Activated T-cell treated with anti-CD3 and anti-CD28 coated beads, Interleukin-2, amount 50 U/mL, for 72 hours (primary cell): ENCODE data around the gene C11orf54. TPM values are rescaled to one million over a fixed set of nuclear protein-coding genes. Genes with fewer than 3 reads are reported as not detected.

Experiments
- ATAC-seq, 2 donors: fragments of 150-1000 bp; cut with Tn5 transposase; replicated peaks in 1 of 2; 2 replicates each; pipeline ENCODE4 v1.10.0; 2021; ENCODE audit warnings: moderate library complexity in 2 of 2, mild to moderate bottlenecking in 1 of 2
- DNase-seq, 2 donors: peaks; one replicate each; pipeline ENCODE4 v3.0.0; 2021 to 2022; ENCODE audit warnings: mixed read lengths in 1 of 2
- H3K27ac Mint-ChIP-seq: one replicate; pipeline ENCODE4 v1.8.0; 2022; ENCODE audit warnings: mild to moderate bottlenecking, moderate library complexity, mixed read lengths
- H3K27me3 Mint-ChIP-seq: one replicate; pipeline ENCODE4 v1.8.0; 2022; ENCODE audit warnings: low read depth, mixed read lengths
- H3K36me3 Mint-ChIP-seq, 2 donors: one replicate each; pipeline ENCODE4 v1.8.0; 2022; ENCODE audit warnings: mixed read lengths in 2 of 2, mild to moderate bottlenecking in 1 of 2; ENCODE audit not compliant: insufficient read depth in 2 of 2
- H3K4me1 Mint-ChIP-seq: one replicate; pipeline ENCODE4 v1.8.0; 2022; ENCODE audit warnings: low read depth, mixed read lengths
- H3K4me3 Mint-ChIP-seq, 2 donors: one replicate each; pipeline ENCODE4 v1.8.0; 2022; ENCODE audit warnings: mild to moderate bottlenecking in 2 of 2, mixed read lengths in 2 of 2, moderate library complexity in 2 of 2
- H3K9me3 Mint-ChIP-seq, 2 donors: one replicate each; pipeline ENCODE4 v1.8.0; 2022; ENCODE audit warnings: mixed read lengths in 2 of 2
- total RNA-seq, 2 donors: library from RNA; stranded (reverse); gene quantifications; one replicate each; pipeline ENCODE4 v1.2.3, GENCODE V29; 2022

The C11orf54 gene
- total RNA-seq, 2 donors from 2014 or later = 36.2 to 44.8 TPM

- H3K27me3 Mint-ChIP-seq = no peaks in the 10 kb centered on the region
- H3K4me1 Mint-ChIP-seq = peaks cover 48% of the 10 kb centered on the region
- ATAC-seq (peak; percentile 37 to 40), DNase-seq (no peak)
- H3K4me3 Mint-ChIP-seq = peak overlapping the region; percentile 98 to 100
- H3K36me3 Mint-ChIP-seq = peaks cover 10 to 19% of the 10 kb centered on the region in 2 donors
- peak overlapping the region; percentile 97 for H3K27ac Mint-ChIP-seq
- H3K9me3 Mint-ChIP-seq = no peaks in the 10 kb centered on the region
These were observed 42.3 kb downstream of the C11orf54 start for GRCh38 chr11:93783765-93784144.

GRCh38 chr11:93784145-93784934 lies 42.9 kb downstream of the C11orf54 start, which contains the start of gene MED17:
MED17 (plus strand) TSS chr11:93784282; CDS start chr11:93784514, 232 bp downstream.
- DNase-seq (peak; percentile 89 to 90), ATAC-seq (peak; percentile 95 to 96)
- Mint-ChIP-seq H3K9me3 (no peaks in the 10 kb centered on the region), H3K4me1 (peaks cover 48% of the 10 kb centered on the region), H3K27ac (peak within 1 kb of the TSS; percentile 97), H3K36me3 (peaks cover 10 to 21% of the 10 kb centered on the region in 2 donors), H3K4me3 (peak within 1 kb of the TSS; percentile 98 to 100), H3K27me3 (no peaks in the 10 kb centered on the region)

DNA sequence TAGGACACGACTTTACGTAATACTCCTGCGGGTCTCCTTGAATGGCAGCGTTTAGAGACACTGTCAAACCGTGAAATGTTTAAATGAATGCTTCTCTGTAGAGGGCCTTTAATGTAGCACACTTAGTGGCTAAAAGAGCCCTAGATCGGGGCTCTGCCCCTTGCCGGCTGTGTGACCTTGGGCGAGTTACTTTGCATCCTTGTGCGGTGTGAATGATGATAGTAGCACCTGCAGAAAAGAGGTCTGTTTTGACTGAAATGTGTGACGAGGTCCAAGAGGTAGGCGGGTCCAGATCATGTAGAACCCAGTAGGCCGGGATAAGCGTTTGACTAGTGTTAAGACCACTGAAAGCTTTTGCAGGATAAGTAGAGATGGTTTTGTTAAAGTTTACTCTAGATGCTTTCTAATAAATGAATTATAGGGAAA lies 43.5 kb downstream of the C11orf54 start:
- no peaks in the 10 kb centered on the region for H3K27me3 Mint-ChIP-seq
- DNase-seq = peak in 1 of 2 donors; percentile 48
- peak; percentile 42 to 57 for ATAC-seq
- H3K4me1 Mint-ChIP-seq = peaks cover 50% of the 10 kb centered on the region
- peaks cover 10 to 22% of the 10 kb centered on the region in 2 donors for H3K36me3 Mint-ChIP-seq
- peak overlapping the region; percentile 97 for H3K27ac Mint-ChIP-seq
- peak overlapping the region; percentile 98 to 100 for H3K4me3 Mint-ChIP-seq
- H3K9me3 Mint-ChIP-seq = no peaks in the 10 kb centered on the region

DNA sequence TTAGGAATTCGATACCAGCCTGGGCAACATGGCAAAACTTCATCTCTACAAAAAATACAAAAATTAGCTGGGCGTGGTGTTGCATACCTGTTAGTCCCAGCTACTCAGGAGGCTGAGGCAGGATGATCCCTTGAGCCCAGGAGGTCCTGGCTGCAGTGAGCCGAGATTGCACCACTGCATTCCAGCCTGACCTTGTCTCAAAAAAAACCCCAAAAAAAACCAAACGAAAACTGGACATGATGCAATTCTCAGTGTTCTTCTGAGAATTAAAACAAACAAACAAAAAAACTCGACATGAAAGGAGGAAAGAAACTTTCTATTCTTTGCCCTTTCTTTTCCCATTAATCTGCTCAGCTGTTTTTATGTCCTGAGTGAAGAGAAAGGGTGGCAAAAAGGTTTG lies 50.0 kb downstream of the C11orf54 start:
- no peaks in the 10 kb centered on the region for H3K9me3 Mint-ChIP-seq
- H3K27me3 Mint-ChIP-seq = no peaks in the 10 kb centered on the region
- H3K4me1 Mint-ChIP-seq = peaks cover 28% of the 10 kb centered on the region

GRCh38 chr11:93796441-93797231 lies 55.2 kb downstream of the C11orf54 start:
- peaks cover 9 to 48% of the 10 kb centered on the region in 2 donors for H3K36me3 Mint-ChIP-seq
- no peaks in the 10 kb centered on the region for H3K27me3 Mint-ChIP-seq
- H3K27ac Mint-ChIP-seq = peak overlapping the region; percentile 66
- H3K4me3 Mint-ChIP-seq = no peak overlapping the region
- no peak for ATAC-seq
- DNase-seq = no peak
- H3K4me1 Mint-ChIP-seq = no peaks in the 10 kb centered on the region
- H3K9me3 Mint-ChIP-seq = no peaks in the 10 kb centered on the region

More for the DNA sequence above, 50.0 kb downstream of the C11orf54 start:
- no peak overlapping the region for H3K4me3 Mint-ChIP-seq
- ATAC-seq = no peak
- no peak for DNase-seq
- H3K36me3 Mint-ChIP-seq = peaks cover 8 to 37% of the 10 kb centered on the region in 2 donors
- H3K27ac Mint-ChIP-seq = peak overlapping the region; percentile 41

GRCh38 chr11:93801366-93801765 lies 59.9 kb downstream of the C11orf54 start:
- H3K27me3 Mint-ChIP-seq = no peaks in the 10 kb centered on the region
- H3K36me3 Mint-ChIP-seq = peaks cover 10 to 45% of the 10 kb centered on the region in 2 donors
- no peak overlapping the region for H3K4me3 Mint-ChIP-seq

GRCh38 chr11:93804879-93805278 lies 63.4 kb downstream of the C11orf54 start:
- Mint-ChIP-seq H3K27ac (peak overlapping the region; percentile 58), H3K9me3 (no peaks in the 10 kb centered on the region), H3K27me3 (no peaks in the 10 kb centered on the region), H3K4me3 (no peak overlapping the region), H3K4me1 (no peaks in the 10 kb centered on the region), H3K36me3 (peaks cover 5 to 30% of the 10 kb centered on the region in 2 donors)
- DNase-seq (no peak), ATAC-seq (no peak)

More at GRCh38 chr11:93801366-93801765, 59.9 kb downstream of the C11orf54 start:
- ATAC-seq (no peak), DNase-seq (no peak)
- Mint-ChIP-seq H3K27ac (peak overlapping the region; percentile 84), H3K4me1 (no peaks in the 10 kb centered on the region), H3K9me3 (no peaks in the 10 kb centered on the region)

- no peak for ATAC-seq
- Mint-ChIP-seq H3K27me3 (no peaks in the 10 kb centered on the region), H3K36me3 (peaks cover 6 to 29% of the 10 kb centered on the region in 2 donors), H3K27ac (no peak overlapping the region), H3K4me1 (no peaks in the 10 kb centered on the region), H3K4me3 (no peak overlapping the region), H3K9me3 (no peaks in the 10 kb centered on the region)
- no peak for DNase-seq
These were observed 66.5 kb downstream of the C11orf54 start for GRCh38 chr11:93807980-93808379.

DNA sequence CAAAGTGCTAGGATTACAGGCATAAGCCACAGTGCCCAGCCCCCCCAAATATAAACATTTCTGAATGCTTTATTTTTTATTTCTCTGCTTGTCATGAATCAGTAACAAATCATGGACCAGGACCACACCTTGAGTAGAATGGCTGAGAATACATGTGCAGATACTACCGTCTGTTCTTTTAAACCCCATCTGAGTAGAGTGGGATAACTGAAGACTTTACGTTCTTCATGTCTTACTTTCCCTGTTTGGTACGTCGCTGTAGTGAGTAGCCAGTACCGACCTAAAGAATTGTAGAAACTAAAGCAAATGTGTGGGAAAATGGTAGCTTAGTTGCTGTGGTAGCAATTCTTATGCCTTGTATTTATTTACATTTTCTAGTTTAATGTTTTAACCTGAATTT lies 72.5 kb downstream of the C11orf54 start:
- H3K36me3 Mint-ChIP-seq = peaks cover 5 to 12% of the 10 kb centered on the region in 2 donors
- H3K4me3 Mint-ChIP-seq = no peak overlapping the region
- no peaks in the 10 kb centered on the region for H3K4me1 Mint-ChIP-seq
- no peaks in the 10 kb centered on the region for H3K27me3 Mint-ChIP-seq
- no peaks in the 10 kb centered on the region for H3K9me3 Mint-ChIP-seq
- DNase-seq (no peak), ATAC-seq (no peak)
- no peak overlapping the region for H3K27ac Mint-ChIP-seq

Other genes starting within 250 kb of the C11orf54 start
- 10 to 100 TPM; 28.4 to 36.1 TPM for gene SMCO4, start 198.3 kb upstream of the C11orf54 start, total RNA-seq
- 10 to 100 TPM; 27.6 to 30.9 TPM for gene CEP295, start 80.0 kb upstream of the C11orf54 start, total RNA-seq
- gene TAF1D, start 177 bp upstream of the C11orf54 start, total RNA-seq = 100 to 1,000 TPM; 284 to 353 TPM
- gene MED17, start 42.6 kb downstream of the C11orf54 start, total RNA-seq = 10 to 100 TPM; 38.2 to 39.2 TPM
- not detected for gene VSTM5, start 108.9 kb downstream of the C11orf54 start, total RNA-seq